ENCODE results near the gene PODXL2. TPM values are rescaled to one million over a fixed set of nuclear protein-coding genes. Genes with fewer than 3 reads are reported as not detected.

The PODXL2 gene
- total RNA-seq, 1 experiment from 2014 or later: 84.7 TPM

Other genes with a start within 250 kb of the PODXL2 start
- 80.4 and 91.4 TPM in 2 replicates for gene TPRA1, start 38.5 kb upstream of the PODXL2 start, total RNA-seq (2014; rRNA removed; shearing (Covaris generic); ENCODE audit: low replicate concordance)
- gene MCM2, start 30.8 kb upstream of the PODXL2 start, total RNA-seq (2014; rRNA removed; shearing (Covaris generic); ENCODE audit: low replicate concordance): 152 and 177 TPM in 2 replicates
- 16.0 and 21.0 TPM in 2 replicates for gene ABTB1, start 43.8 kb downstream of the PODXL2 start, total RNA-seq (2014; rRNA removed; shearing (Covaris generic); ENCODE audit: low replicate concordance)
- gene MGLL, start 193.3 kb downstream of the PODXL2 start, total RNA-seq (2014; rRNA removed; shearing (Covaris generic); ENCODE audit: low replicate concordance): 28.8 and 29.0 TPM in 2 replicates